ENCODE measurements around the gene PTPN14.
"Not testable (repeated sequence)": the region's sequence is repeated elsewhere in the genome, so short reads cannot be mapped to it uniquely, and the experiment has no call there.

The PTPN14 gene

GRCh38 chr1:214542275-214543199, 8.9 kb downstream of the PTPN14 start:
- FAIRE-seq (no peak), DNase-seq (ENCODE audit: low spot score) (no peak)

DNA sequence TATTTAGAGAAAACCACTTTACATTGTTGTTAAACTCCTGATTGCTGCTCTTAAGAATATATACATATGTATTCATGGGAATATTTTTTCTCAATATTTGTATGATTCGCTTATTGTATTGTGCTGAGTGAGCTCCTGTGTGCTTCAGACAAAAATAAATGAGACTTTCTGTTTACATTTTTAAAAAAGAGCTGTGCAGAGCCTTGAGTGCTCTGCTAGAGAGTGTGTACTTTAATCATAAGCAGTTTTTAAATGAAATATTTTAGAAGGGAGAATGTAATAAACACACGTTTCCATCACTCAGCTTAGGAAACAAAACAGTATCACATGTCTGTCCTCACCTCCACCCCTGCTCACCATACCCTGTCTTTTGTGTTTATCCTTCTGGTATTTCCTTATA, 9.7 kb downstream of the PTPN14 start:
- no peak for DNase-seq (ENCODE audit: low spot score)
- FAIRE-seq: no peak

DNA sequence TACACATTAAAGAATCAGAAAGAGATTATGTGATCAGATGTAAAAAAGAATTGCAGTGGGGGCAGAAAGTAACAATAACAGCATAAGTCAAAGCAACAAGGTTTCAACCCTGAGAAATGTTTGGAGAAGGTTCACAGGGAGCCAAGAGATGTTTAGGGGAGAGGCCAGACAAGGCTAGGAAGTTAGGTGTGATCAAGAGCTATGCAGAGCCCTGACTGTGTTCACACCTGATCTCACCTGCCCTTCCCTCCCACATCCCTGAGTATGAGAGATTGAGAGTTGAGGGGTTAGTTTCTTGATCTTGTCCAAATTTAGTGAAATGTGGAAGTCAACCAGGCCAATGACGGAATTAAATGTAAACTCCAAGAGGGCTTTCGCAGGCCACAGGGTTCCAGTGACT, 10.2 kb downstream of the PTPN14 start:
- FAIRE-seq: no peak

GRCh38 chr1:214540324-214540723, 11.1 kb downstream of the PTPN14 start:
- DNase-seq (ENCODE audit: low spot score): no peak
- FAIRE-seq: no peak

More for the DNA sequence above, 10.2 kb downstream of the PTPN14 start:
- no peak for DNase-seq (ENCODE audit: low spot score)

DNA sequence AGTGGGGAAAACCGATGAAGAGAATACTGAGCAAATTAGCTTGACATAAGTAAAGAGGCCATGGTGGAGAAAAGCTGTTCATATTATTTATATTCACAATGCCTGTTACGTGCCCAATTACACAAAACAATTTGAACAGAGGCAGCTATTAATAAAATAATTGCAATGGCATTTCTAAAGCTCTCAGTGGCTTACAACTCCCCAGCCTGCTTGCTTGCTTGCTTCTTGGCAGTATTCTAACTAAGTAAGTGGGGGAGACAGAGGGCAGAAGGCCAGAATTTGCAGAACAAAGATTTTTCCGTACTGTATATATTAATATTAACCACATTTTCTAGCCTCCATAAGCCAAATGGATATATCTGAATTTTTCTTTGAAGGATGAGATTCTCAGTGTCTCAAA, 12.9 kb downstream of the PTPN14 start:
- DNase-seq (ENCODE audit: low spot score) (no peak), FAIRE-seq (no peak)

- DNase-seq (ENCODE audit: low spot score): no peak
- FAIRE-seq: no peak
These were observed 13.4 kb downstream of the PTPN14 start for GRCh38 chr1:214537872-214538473.

- FAIRE-seq (no peak), DNase-seq (ENCODE audit: low spot score) (no peak)
These were observed 14.2 kb downstream of the PTPN14 start for GRCh38 chr1:214537219-214537618.

- FAIRE-seq: no peak
- DNase-seq (ENCODE audit: low spot score): no peak
These were observed 19.3 kb downstream of the PTPN14 start for GRCh38 chr1:214532070-214532469.

- no peak for FAIRE-seq
- no peak for DNase-seq (ENCODE audit: low spot score)
These were observed 25.8 kb downstream of the PTPN14 start for GRCh38 chr1:214525535-214526019.

- FAIRE-seq (no peak), DNase-seq (ENCODE audit: low spot score) (no peak)
These were observed 26.6 kb downstream of the PTPN14 start for GRCh38 chr1:214524824-214525223.

GRCh38 chr1:214523124-214523824, 28.1 kb downstream of the PTPN14 start:
- no peak for FAIRE-seq
- DNase-seq (ENCODE audit: low spot score): no peak

GRCh38 chr1:214521458-214521857, 29.9 kb downstream of the PTPN14 start:
- DNase-seq (ENCODE audit: low spot score); FAIRE-seq: not testable (repeated sequence)

- DNase-seq (ENCODE audit: low spot score) (no peak), FAIRE-seq (no peak)
These were observed 30.7 kb downstream of the PTPN14 start for GRCh38 chr1:214520544-214521165.

DNA sequence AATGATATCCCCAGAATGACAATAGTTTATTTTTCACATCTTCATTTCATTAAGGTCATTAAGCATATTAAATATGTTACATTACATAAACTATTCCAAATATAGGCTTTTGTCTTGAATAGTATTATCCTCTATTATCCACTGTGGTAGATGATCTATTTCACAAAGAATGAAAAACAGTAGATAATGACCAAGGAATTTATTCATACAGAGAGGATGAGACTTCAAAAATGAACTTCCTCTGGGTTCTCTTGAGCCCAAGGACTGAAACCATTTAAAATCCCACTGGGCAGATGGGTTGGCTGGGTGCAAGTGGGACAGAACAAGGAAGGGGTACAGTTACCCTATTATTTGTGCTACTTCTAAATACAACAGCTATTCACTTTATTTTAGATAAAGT, 33.0 kb downstream of the PTPN14 start:
- FAIRE-seq (no peak), DNase-seq (ENCODE audit: low spot score) (no peak)

GRCh38 chr1:214516434-214517326, 34.7 kb downstream of the PTPN14 start:
- FAIRE-seq (no peak), DNase-seq (ENCODE audit: low spot score) (no peak)

DNA sequence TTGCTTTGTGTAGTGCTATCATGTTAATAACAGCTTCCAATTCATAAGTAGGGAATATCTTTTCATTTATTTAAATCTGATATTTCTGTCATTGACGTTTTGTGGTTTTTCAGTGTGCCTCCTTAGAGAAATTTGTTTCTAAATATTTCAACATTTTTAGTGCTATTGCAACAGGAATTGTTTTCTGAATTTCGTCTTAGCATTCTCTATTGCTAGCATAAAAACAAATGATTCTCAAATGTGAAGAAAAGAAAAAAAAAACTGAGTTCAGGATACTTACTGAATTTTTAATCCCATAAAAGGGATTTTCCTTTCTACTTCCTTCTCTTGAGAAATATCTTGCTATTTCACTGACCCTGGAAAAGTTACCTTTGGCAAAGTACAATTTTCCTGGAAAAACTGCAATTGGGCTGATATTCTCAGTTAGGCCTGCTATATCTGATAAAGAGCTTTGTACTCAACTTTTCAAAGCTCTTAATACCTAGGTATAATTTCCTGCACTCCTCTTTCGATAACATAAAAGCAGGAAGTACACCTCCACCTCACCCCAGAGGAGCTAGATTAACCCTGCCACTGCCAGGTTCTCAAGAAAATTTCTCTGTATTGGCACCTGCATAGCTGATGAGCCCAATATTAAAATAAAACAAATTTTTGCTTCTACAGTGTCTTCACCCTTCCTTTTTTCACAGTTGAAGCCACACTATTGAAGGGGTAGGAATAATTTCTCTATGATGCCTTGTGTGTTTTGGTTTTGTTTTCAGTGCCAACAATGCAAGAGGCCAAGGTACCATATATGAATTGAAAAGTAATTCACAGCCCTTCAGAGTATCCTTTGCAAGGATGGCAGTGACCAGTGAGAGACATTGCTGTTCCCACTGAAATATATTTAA, 35.6 kb downstream of the PTPN14 start:
- DNase-seq (ENCODE audit: low spot score): no peak
- no peak for FAIRE-seq

- FAIRE-seq (no peak), DNase-seq (ENCODE audit: low spot score) (no peak)
These were observed 36.5 kb downstream of the PTPN14 start for GRCh38 chr1:214514819-214515383.

- FAIRE-seq: no peak
- no peak for DNase-seq (ENCODE audit: low spot score)
These were observed 37.2 kb downstream of the PTPN14 start for GRCh38 chr1:214514032-214514818.

Data from urothelium cell line (cell line).